Stimulated activated naive CD8-positive, alpha-beta T cell treated with anti-CD3 and anti-CD28 coated beads, Interleukin-15, amount 100 ng/mL, for 72 hours (primary cell): ENCODE measurements around the gene CERCAM.
"Not testable (repeated sequence)": the region's sequence is repeated elsewhere in the genome, so short reads cannot be mapped to it uniquely, and the experiment has no call there.

ENCODE experiments used
- ATAC-seq: fragments of 150-1000 bp; cut with Tn5 transposase; 2 replicates; pipeline ENCODE4 v1.10.0; 2021; ENCODE audit warnings: mild to moderate bottlenecking, moderate library complexity
- DNase-seq, 2 donors: peaks; one replicate each; pipeline ENCODE4 v3.0.0; 2021 to 2022
- H3K27ac Mint-ChIP-seq, 2 donors: one replicate each; pipeline ENCODE4 v1.8.0; 2022; ENCODE audit warnings: mild to moderate bottlenecking in 2 of 2, mixed read lengths in 2 of 2, moderate library complexity in 2 of 2
- H3K27me3 Mint-ChIP-seq: one replicate; pipeline ENCODE4 v1.8.0; 2022; ENCODE audit warnings: mixed read lengths
- H3K4me1 Mint-ChIP-seq: one replicate; pipeline ENCODE4 v1.8.0; 2022; ENCODE audit warnings: mild to moderate bottlenecking, mixed read lengths
- H3K4me3 Mint-ChIP-seq, 2 donors: one replicate each; pipeline ENCODE4 v1.8.0; 2022; ENCODE audit warnings: mild to moderate bottlenecking in 2 of 2, mixed read lengths in 2 of 2, moderate library complexity in 1 of 2
- H3K9me3 Mint-ChIP-seq, 2 donors: one replicate each; pipeline ENCODE4 v1.8.0; 2022; ENCODE audit warnings: mixed read lengths in 2 of 2

CERCAM gene

GRCh38 chr9:128408963-128409431, 11.7 kb upstream of the CERCAM start:
- H3K4me1 Mint-ChIP-seq = no peaks in the 10 kb centered on the region
- H3K9me3 Mint-ChIP-seq = no peaks in the 10 kb centered on the region
- H3K27ac Mint-ChIP-seq = no peak overlapping the region
- H3K4me3 Mint-ChIP-seq = no peak overlapping the region
- ATAC-seq = no peak
- peaks cover 66% of the 10 kb centered on the region for H3K27me3 Mint-ChIP-seq
- no peak for DNase-seq

- no peaks in the 10 kb centered on the region for H3K9me3 Mint-ChIP-seq
- no peak overlapping the region for H3K27ac Mint-ChIP-seq
- H3K4me1 Mint-ChIP-seq = no peaks in the 10 kb centered on the region
- DNase-seq = no peak
- no peak overlapping the region for H3K4me3 Mint-ChIP-seq
- ATAC-seq = no peak
- peaks cover 68% of the 10 kb centered on the region for H3K27me3 Mint-ChIP-seq
Measured at GRCh38 chr9:128409450-128409849, 11.2 kb upstream of the CERCAM start.

GRCh38 chr9:128409978-128410377, 10.7 kb upstream of the CERCAM start:
- Mint-ChIP-seq H3K27me3 (peaks cover 70% of the 10 kb centered on the region), H3K4me3 (no peak overlapping the region), H3K4me1 (no peaks in the 10 kb centered on the region), H3K9me3 (no peaks in the 10 kb centered on the region), H3K27ac (no peak overlapping the region)
- no peak for ATAC-seq
- DNase-seq = no peak

- Mint-ChIP-seq H3K27me3 (peaks cover 73% of the 10 kb centered on the region), H3K27ac (no peak overlapping the region), H3K4me3 (no peak overlapping the region), H3K4me1 (peaks cover 2% of the 10 kb centered on the region), H3K9me3 (no peaks in the 10 kb centered on the region)
- DNase-seq = no peak
- ATAC-seq = no peak
Measured at GRCh38 chr9:128411364-128412119, 9.1 kb upstream of the CERCAM start.

GRCh38 chr9:128412120-128412790, 8.4 kb upstream of the CERCAM start:
- no peak overlapping the region for H3K4me3 Mint-ChIP-seq
- peaks cover 5% of the 10 kb centered on the region for H3K4me1 Mint-ChIP-seq
- peak; percentile 50 to 64 for DNase-seq
- peak; percentile 79 for ATAC-seq
- H3K27ac Mint-ChIP-seq = no peak overlapping the region
- H3K9me3 Mint-ChIP-seq = no peaks in the 10 kb centered on the region
- peaks cover 73% of the 10 kb centered on the region for H3K27me3 Mint-ChIP-seq

- H3K4me3 Mint-ChIP-seq, H3K27ac Mint-ChIP-seq, H3K9me3 Mint-ChIP-seq, ATAC-seq, DNase-seq, H3K4me1 Mint-ChIP-seq: not testable (repeated sequence)
- peaks cover 75% of the 10 kb centered on the region for H3K27me3 Mint-ChIP-seq
Measured at GRCh38 chr9:128413728-128414127, 6.9 kb upstream of the CERCAM start.

GRCh38 chr9:128414461-128414860, 6.2 kb upstream of the CERCAM start:
- Mint-ChIP-seq H3K27me3 (peaks cover 77% of the 10 kb centered on the region), H3K4me3 (no peak overlapping the region), H3K27ac (no peak overlapping the region), H3K9me3 (no peaks in the 10 kb centered on the region), H3K4me1 (peaks cover 10% of the 10 kb centered on the region)
- DNase-seq (no peak), ATAC-seq (no peak)

GRCh38 chr9:128415281-128415680, 5.4 kb upstream of the CERCAM start:
- H3K27me3 Mint-ChIP-seq = peaks cover 76% of the 10 kb centered on the region
- no peak overlapping the region for H3K4me3 Mint-ChIP-seq
- DNase-seq (no peak), ATAC-seq (no peak)
- no peaks in the 10 kb centered on the region for H3K9me3 Mint-ChIP-seq
- peaks cover 17% of the 10 kb centered on the region for H3K4me1 Mint-ChIP-seq
- H3K27ac Mint-ChIP-seq = no peak overlapping the region

GRCh38 chr9:128416014-128416413, 4.6 kb upstream of the CERCAM start:
- ATAC-seq = no peak
- peaks cover 68% of the 10 kb centered on the region for H3K27me3 Mint-ChIP-seq

GRCh38 chr9:128416432-128417019, 4.1 kb upstream of the CERCAM start:
- DNase-seq (no peak), ATAC-seq (no peak)
- no peaks in the 10 kb centered on the region for H3K9me3 Mint-ChIP-seq
- peaks cover 63% of the 10 kb centered on the region for H3K27me3 Mint-ChIP-seq
- no peak overlapping the region for H3K4me3 Mint-ChIP-seq
- H3K27ac Mint-ChIP-seq = no peak overlapping the region
- H3K4me1 Mint-ChIP-seq = peaks cover 24% of the 10 kb centered on the region

More at GRCh38 chr9:128416014-128416413, 4.6 kb upstream of the CERCAM start:
- DNase-seq = no peak
- H3K27ac Mint-ChIP-seq = no peak overlapping the region
- H3K9me3 Mint-ChIP-seq = no peaks in the 10 kb centered on the region
- peaks cover 18% of the 10 kb centered on the region for H3K4me1 Mint-ChIP-seq
- no peak overlapping the region for H3K4me3 Mint-ChIP-seq

GRCh38 chr9:128419061-128419925, 1.4 kb upstream of the CERCAM start:
- ATAC-seq = no peak
- H3K27me3 Mint-ChIP-seq = peaks cover 61% of the 10 kb centered on the region

GRCh38 chr9:128420060-128420650, 502 bp upstream of the CERCAM start:
- Mint-ChIP-seq H3K27me3 (peaks cover 53% of the 10 kb centered on the region), H3K27ac (peak overlapping the region in 1 of 2 donors; percentile 63), H3K4me1 (peaks cover 37% of the 10 kb centered on the region), H3K9me3 (no peaks in the 10 kb centered on the region), H3K4me3 (peak overlapping the region; percentile 78 to 89)
- peak; percentile 76 to 78 for DNase-seq
- peak; percentile 84 for ATAC-seq

More at GRCh38 chr9:128419061-128419925, 1.4 kb upstream of the CERCAM start:
- H3K4me3 Mint-ChIP-seq = peak overlapping the region; percentile 78 to 89
- peaks cover 37% of the 10 kb centered on the region for H3K4me1 Mint-ChIP-seq
- no peaks in the 10 kb centered on the region for H3K9me3 Mint-ChIP-seq
- DNase-seq = peak in 1 of 2 donors; percentile 19
- peak overlapping the region in 1 of 2 donors; percentile 63 for H3K27ac Mint-ChIP-seq

- no peaks in the 10 kb centered on the region for H3K9me3 Mint-ChIP-seq
- peaks cover 39% of the 10 kb centered on the region for H3K27me3 Mint-ChIP-seq
- ATAC-seq (no peak), DNase-seq (no peak)
- peak overlapping the region; percentile 78 to 83 for H3K4me3 Mint-ChIP-seq
- H3K4me1 Mint-ChIP-seq = peaks cover 35% of the 10 kb centered on the region
- H3K27ac Mint-ChIP-seq = no peak overlapping the region
Measured at GRCh38 chr9:128421482-128421996, 882 bp downstream of the CERCAM start.

GRCh38 chr9:128422022-128422782, 1.5 kb downstream of the CERCAM start:
- H3K9me3 Mint-ChIP-seq, DNase-seq, H3K27ac Mint-ChIP-seq, ATAC-seq: not testable (repeated sequence)
- peaks cover 32% of the 10 kb centered on the region for H3K4me1 Mint-ChIP-seq
- H3K4me3 Mint-ChIP-seq = peak overlapping the region in 1 of 2 donors; percentile 83
- H3K27me3 Mint-ChIP-seq = peaks cover 32% of the 10 kb centered on the region
